DMS114 treated with DMSO at 0.1 percent for 48 hours (cell line): Measurements from ENCODE around the gene NEK6.

Experiments
- DNase-seq: peaks from one replicate; lab custom pipeline; 2025; ENCODE audit not compliant: unreplicated experiment; lab: John Stamatoyannopoulos, UW

NEK6 gene

DNA sequence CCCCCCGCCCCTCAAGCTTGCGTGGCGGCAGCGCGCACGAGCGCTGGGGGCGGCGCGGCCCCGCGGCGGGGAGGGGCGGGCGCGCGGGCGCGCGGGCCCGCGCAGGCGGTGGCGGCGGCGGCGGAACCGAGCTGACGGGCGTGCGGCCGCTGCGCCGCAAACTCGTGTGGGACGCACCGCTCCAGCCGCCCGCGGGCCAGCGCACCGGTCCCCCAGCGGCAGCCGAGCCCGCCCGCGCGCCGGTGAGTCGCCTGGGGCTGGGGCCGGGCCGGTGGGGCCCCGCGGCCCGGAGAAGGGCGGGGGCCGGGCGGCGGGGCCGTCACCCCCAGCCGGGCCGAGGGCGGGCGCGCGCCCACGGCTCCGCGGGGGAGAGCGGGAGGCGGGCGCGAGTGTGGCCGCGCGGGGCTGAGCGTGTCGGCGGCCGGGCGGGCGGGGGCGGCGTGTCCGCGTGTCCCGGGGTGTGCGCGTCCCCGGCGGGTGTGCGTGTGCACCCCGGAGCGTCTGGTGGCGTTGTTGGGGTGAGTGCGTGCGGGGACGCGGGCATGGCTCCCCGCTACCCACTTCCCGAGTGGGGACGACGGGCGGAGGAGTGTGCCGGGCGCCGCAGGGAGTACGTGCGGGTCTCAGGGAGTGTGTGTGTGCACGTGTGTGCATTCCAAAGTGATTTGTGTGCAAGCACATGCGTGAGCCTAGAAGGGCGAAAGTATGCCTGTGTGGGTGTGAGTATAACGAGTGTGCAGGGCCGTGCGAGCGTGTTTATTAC lies at the start of gene NEK6:
Gene NEK6, plus strand, starts transcription at position 106 of the 763 bp plus-strand sequence. CDS start 44,016 bp downstream, outside the sequence.
- no peak for DNase-seq

DNA sequence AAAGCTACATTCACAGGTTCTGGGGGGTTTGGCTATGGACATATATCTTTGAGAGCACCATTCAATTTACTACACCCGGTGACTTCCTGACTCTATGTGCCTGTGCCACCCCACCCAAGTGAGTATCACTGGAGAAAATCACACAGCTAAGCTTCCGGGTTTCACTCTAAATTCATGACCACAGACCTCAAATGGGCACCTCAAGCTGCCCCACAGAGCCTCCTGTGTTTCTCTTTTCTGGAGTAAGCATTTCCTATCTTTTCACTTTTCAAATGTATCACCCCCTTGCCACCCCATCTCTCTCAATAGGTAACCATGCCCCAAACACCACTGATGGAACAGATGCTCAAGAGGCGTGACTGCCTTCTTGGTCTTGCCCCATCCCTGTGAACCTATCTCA lies 49.2 kb upstream of the NEK6 start:
- DNase-seq: no peak

DNA sequence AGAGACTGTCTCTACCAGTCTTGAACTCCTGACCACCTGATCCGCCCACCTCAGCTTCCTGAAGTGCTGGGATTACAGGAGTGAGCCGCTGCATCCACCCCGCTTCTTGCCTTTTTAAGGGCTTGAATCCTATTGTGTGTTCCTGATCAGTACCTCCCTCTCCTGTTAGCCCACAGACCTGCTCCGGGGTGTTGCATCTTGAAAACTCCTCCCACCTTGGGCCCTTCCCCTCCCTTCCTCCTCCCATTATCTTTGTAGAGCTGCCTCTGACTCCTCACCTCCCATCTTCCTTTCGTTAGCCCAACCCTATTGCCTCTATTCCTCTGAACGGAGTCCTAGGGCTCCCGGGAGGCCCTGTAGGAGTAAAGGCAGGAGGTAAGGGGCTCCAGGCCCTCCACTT lies 48.5 kb upstream of the NEK6 start:
- no peak for DNase-seq

DNA sequence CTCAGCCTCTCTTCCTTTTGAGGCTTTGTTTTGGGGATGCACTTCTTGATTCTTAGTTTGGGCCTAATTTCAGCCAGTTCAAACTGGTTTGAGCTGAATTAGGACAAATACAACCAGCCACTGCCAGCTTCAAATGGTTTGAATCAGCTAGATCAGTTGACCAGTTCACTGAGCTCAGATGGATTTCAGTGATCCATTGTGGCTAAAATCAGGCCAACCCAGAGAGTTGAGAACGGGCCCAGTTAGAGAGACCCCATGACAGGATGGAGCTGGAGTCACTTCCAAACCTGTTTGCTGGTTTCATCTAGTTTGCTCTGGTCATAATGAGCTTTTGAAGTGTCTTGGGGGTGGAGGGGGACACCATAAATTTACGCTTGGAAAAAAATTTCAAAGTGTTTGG lies 48.0 kb upstream of the NEK6 start:
- DNase-seq: no peak

DNA sequence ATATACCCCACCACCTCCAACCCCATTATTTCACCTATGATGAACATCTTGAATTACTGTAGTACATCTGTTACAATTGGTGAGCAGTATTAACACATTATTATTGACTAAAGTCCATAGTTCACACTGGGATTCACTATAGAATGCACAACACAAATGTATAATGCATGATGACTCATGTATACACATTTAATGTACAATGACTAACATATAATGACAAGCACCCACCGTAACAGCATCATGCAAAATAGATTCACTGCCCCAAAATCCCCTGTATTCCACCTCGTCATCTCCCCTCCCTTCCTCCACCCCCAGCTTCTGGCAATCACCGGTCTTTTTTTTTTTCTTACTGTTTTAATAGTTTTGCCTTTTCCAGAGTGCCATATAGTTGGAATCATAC lies 47.1 kb upstream of the NEK6 start:
- no peak for DNase-seq

DNA sequence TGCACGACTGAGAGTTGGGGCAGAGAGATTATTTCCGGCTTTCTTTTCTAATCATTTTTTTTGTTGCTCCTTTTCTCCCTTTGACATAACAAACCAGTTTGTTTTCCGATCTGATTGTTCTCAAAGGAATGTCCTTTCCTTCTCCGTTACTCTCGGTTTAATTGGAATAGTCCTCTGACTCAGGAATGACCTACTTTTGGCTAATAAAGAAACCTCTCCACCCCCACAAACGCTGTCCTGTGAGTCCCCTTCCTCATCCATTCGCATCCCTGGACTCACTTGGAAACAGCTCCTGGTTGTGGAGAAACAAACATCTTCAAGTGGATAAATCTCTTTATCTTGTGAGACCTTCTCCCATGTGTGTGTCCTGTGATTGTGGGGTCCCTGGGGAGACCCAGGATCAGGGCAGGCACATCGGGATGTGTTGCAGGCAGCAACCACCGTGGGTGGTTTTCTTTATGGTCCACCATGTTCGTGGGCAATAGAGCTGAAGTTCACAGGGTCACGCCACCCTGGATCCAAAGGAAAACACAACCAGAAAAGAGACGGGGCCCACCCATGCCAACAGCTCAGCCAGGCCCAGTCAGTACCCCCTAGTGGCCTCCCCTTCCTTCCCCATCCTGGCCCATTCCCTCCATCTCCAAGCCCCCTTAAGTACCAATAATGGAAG lies 45.2 kb upstream of the NEK6 start:
- no peak for DNase-seq

DNA sequence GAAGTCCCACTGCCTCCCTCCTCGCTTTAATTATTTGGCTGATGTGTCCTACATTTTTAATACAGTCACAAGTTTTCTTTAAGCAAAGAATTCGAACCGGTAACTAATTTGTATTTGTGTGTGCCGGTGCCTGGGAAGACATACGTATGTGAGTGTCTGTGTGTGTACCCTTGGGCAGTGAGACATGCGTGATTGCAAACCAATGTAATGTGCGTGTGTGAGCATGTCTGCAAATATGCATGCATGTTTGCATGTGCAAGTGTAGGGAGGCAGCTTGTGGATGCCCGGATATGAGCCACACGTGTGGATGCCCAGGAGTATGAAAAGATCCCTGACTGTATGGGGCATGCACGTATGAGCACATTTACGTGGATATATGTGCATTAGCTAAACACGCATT lies 44.4 kb upstream of the NEK6 start:
- DNase-seq: no peak

DNA sequence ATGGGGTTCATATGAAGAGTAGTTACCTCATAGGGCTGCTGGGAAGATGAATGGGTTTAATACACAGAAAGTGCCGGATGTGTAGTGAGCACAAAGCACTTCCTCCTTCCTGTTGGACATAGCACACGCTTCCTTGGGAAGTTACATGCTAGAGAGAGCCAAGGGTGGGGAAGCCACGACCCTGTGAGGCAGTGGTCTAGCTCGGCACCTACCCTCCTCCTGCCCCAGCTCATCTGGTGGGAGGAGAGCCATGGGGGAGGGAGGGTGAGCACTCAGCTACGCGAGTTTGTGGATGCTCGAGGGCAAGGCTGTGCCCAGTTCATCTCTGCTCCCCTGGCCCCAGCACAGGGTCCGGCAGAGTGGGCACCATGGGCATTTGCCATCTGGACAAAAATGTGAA lies 43.6 kb upstream of the NEK6 start:
- no peak for DNase-seq

DNA sequence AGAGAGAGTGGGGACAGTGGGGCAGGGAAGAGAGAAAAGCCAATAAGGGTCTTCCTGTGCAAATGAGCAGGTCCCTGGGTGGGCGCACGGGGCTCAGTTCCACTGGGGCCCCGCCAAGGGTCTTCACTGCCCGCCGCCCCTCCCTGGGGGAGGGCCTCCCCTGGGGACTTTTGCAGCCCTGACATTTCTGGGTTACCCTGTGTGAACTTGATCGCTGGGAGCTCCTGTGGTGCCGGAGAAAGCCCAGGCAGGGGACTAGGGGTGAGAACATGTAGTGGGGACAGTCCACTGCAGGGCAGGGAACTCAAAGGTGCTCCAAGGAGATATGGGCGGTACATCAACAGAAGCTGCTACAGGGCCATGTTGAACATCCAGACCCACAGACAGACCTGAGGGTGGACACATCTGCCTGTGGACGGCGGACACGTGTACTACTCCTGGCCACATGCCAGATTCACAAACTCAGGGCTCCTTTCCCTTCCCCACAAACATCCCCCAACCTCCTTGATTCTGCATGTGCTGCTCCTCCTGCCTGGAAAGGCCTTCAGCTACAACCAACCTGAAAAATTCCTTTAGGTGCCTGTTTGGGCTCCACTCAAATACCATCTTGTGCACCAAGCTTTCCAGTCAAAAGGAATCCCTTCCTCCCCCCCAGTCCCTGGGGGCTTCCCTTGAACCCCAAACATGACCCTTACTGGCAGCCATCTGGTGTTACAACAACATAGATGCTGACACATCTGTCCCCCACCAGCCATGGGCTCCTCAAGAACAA lies 43.0 kb upstream of the NEK6 start:
- no peak for DNase-seq

DNA sequence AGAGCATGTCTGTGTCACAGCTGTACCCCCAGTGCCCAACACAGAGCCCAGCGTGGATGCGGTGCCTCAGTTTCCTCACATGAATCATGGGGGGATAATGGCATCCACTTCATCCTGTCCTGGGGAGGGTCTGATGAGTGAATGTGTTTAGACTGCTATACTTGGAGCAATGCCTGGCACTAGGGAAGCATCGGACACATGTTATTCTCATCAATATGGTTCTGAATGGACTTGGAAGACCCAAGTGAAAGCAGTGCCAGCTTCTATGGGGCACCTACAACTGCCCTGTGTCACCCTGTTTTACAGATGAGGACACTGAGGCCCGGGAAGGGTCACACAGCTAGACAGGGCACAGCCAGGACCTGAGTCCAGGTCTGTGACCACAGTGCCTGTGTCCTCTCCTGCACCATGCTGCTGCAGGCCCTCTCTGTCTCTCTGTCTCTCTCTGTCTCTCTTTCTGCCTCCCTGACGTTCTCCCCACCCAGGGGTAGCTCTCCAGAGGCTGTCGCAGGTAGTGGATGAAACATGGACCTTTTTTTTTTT lies 42.3 kb upstream of the NEK6 start:
- no peak for DNase-seq

DNA sequence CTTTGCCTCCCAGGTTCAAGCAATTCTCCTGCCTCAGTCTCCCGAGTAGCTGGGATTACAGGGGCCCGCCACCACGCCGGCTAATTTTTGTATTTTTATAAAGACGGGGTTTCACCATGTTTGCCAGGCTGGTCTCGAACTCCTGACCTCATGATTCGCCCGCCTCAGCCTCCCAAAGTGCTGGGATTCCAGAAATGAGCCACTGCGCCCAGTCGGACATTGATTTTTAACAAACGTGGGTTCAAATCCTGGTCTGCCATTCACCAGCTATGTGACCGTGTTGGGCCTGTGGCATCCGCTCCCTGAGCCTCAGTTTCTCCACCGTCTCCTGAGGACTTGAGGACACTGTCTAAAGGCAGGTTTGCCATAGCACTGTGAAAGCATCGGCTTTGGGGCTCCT lies 41.8 kb upstream of the NEK6 start:
- DNase-seq: no peak

DNA sequence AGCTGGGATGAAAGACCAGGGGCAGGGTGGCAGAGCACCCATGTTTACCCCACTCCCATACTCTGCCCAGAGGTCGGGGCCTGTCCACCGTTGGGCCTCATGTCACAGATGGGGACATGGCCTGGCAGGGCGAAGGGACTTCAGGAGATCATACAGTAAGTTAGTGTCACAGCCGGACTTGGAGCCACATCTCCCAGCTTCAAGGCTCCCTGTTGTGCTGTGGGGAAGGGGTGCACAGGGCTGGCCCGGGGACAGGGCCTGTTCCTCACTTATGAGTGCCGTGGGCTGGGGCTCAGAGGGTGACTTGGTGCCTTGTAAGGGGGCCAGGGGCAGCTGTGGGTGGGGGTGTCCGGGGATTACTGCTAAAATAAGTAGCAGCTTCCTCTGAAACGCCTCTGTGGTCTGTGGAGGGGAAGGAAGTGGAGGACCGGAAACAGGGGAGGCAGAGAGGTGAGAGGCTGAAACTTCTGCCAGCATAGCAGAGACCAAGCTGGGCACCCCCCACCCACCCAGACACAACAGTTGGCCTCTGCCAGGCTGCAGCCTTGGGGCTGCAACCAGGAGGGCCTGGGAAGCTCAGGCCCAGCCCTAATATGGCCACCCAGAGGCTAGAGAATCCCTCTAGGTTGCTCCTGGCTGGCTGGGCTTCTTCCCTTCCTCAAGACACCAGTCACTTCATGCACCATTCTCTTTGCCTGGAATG lies 41.1 kb upstream of the NEK6 start:
- DNase-seq: no peak

DNA sequence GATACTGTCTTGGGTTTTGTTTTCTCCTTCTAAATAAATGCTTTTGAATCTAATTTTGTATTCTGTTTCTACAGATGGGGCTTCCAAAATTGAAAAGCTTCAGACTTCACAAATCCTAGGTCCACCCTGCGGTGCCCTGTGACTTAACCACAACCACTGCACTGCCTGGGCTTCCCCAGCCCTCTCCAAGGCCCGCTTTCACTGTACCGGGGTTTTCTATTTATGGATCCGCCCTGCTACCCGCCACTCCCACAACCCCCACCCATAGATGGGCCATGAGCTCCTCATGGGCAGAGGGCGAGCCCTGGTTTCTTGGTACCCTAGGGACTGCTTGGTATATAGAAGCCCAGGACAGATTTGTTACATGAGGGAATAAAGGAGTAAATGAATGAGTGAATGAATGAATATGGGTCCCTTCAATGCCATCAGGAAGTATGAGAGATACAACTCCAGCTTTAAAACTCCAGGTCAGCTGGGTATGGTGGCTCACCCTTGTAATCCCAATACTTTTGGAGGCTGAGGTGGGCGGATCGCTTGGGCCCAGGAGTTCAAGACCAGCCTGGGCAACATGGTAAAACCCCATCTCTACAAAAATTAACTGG lies 39.8 kb upstream of the NEK6 start:
- DNase-seq: no peak

DNA sequence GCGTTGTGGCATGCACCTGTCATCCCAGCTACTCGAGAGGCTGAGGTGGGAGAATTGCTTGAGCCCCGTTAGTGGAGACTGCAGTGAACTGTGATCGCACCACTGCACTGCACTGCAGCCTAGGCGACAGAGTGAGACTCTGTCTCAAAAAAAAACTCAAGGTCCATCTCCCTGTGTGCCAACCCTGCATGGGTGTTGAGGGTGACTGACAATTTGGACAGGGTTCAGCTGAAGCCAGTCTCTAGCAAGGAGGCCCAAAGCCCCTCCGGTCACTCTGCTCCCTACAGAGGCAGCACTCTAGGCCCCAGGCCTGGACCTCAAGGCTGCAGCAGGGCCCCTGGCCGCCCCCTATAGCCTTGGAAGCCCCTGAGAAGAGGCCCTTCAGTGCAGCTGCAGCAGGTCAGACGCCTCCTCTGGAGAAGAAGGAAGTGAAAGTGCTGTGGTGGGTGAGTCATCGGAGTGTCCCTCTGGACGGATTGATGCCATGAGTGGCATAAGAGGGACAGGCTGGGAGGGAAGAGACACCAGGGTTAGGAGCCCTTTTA lies 39.2 kb upstream of the NEK6 start:
- no peak for DNase-seq

DNA sequence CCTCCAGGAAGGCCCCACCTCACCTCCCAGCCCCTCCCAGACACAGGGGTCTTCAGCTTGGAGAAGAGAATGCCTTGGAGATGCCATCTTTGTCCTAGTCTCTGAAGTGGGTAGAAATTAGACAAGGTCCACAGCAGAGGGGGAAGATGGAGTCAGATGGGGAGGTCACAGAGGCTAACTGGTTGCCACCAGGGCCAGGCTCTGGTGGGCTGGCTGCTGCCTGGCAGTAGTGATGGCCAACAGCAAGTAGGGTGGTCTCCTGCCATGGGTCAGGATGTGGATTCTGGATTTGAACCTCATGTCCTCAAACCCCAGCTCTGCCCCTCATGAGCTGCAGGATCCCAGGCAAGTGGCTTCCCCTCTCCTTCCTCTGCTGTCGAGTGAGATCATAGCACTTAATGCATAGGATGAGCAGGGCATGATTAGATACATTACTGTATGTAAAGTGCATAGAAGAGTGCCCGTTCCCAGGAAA lies 38.7 kb upstream of the NEK6 start:
- no peak for DNase-seq

DNA sequence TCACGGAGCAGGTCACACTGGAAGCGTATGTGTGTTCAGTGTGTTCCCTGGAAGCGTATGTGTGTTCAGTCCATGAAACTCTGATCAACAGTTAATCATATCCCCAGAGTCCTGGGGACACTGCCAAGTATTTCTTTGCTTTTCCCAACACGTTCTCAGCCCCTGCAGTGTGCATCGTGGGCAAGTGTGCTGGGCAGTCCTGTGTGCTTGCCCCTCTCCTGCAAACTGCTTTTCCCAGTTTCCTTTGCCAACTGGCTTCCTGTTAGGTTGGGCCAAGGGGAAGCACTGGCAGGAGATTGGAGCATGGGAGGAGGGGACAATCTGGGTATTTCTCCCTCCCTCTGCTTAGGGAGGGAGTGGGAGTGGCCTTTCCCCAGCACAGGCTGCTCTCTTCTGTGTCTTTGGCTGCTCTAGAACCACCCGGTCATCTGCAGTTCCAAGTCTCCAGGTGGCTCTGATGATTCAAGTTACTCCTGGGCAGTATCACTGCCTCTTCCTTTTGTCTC lies 36.8 kb upstream of the NEK6 start:
- no peak for DNase-seq

DNA sequence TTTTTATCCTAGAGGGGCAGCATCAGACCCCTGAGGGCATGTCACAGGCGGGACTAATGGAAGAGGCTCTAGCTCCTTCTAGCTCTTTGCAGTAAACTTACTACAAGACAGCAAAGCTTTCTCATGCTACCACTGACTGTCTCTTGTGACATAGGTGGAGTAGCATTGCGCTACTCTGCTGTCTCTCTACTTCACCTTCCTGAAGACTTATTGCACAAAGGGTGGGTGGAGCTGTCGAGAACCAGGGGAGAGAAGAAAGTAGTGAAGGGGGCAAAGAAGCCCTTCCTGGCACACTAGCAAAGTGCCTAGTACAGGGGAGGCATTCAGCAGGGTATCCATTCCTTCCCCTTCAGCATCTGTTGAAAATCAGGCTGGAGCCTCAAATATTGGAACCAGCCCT lies 36.1 kb upstream of the NEK6 start:
- DNase-seq: no peak

DNA sequence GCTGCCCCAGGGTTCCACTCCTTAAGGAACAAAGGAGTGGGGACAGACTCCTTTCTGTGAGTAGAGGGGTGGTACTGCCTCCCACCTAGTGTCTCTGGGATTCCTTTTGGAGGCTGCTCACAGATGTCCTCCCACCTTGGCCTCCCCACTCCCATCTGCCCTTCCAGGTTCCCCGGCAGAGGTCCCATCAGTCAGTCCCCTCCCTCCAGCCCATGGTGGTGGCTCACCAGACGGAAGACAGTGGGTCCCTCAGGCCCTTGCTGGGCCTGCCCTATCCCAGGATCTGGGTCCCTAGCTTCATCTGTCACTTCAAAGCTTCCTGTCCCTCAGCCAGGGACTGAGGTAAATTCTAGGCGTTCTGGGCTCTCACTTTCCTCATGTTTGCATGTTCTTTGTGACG lies 35.6 kb upstream of the NEK6 start:
- no peak for DNase-seq

DNA sequence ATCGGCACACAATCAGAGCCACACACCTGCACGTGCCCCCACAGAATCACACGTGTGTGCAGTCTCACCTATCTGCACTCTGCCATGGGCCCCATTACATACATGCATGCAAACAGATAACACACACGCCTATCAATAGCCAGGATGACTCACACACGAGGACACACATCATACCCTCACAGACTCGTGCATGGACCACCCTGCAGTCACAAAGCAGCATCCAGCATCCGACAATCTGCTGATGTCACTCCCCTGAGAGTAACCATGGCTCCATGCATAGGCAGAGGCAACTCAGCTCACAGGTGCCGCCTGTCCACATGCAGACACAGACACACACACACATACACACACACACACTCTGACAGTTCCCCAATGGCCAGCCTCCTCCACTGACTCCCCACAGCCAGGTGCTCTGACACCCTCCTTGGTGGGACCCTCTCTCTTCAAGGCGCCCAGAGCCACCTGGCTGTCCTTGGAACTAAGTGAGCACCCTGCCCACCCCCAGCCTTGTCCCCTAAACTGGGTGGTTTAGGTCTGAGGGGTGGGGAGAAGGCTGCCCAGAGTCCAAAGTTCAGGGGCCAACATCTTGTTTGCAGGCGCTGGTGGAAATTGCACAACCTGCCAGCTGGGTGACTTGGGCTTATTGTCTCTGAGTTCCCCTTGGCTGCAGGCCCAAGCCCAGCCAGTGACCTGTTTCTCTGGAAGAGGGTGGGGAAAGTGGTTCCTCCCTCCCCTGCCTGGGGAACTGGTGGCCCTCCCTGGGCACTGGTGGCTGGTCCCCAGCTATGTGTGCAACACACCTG lies 34.6 kb upstream of the NEK6 start:
- DNase-seq: no peak
